Measurements from ENCODE around the gene SLC22A31.
A peak's percentile ranks its signal among the peaks of the same experiment; 100 is the strongest.

The SLC22A31 gene

GRCh38 chr16:89216315-89217137 lies 16.2 kb upstream of the SLC22A31 start:
- peak; percentile 88 for DNase-seq

DNA sequence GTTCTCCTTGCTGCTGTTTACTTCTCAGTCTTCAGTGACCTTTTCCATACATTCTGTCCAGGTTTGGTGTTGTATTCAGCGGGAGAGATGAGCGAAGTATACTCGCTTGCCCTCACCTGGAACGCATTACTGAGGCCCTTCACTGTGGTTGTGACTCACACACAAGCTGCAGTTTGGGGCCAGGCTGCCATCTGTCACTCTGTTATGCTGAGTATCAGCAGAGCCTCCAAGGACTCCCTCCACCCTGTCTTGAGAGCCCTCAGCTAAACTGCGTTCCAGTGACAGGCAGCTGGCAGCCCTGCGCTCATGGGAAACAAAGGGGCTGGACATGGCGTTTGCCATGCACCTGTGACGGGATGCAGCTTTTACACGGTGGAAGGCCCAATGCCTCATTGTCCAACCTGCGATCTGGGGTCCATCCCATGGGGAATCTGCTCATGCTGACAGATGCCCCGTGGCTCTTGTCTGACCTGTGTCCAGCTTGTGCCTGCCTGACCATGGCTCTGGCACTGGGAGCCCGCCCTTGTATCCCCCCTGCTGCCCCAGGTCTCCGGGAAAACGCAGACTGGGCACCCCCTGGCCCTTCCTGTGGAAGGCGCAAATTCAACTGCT lies 10.7 kb upstream of the SLC22A31 start:
- DNase-seq, result no peak

- no peak for DNase-seq
Observed at GRCh38 chr16:89210165-89210903, 10.0 kb upstream of the SLC22A31 start.

GRCh38 chr16:89209522-89210044 lies 9.2 kb upstream of the SLC22A31 start:
- DNase-seq, result no peak

DNA sequence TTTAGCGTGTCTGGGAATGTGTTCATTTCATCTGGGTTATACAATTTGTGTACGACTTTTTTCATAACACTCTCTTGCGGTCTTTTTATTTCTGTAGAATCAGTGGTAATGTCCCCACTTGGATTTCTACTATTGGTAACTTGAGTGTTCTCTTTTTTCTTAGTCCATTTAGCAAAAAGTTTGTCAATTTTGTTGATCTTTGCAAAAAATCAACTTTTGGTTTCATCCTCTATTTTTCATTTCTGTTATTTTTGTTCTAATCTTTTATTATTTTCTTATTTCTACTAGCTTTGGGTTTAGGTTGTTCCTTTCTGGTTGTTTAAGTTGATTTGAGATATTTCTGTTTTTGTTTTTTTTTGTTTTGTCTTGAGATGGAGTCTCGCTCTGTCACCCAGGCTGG lies 7.7 kb upstream of the SLC22A31 start:
- DNase-seq, result no peak

DNA sequence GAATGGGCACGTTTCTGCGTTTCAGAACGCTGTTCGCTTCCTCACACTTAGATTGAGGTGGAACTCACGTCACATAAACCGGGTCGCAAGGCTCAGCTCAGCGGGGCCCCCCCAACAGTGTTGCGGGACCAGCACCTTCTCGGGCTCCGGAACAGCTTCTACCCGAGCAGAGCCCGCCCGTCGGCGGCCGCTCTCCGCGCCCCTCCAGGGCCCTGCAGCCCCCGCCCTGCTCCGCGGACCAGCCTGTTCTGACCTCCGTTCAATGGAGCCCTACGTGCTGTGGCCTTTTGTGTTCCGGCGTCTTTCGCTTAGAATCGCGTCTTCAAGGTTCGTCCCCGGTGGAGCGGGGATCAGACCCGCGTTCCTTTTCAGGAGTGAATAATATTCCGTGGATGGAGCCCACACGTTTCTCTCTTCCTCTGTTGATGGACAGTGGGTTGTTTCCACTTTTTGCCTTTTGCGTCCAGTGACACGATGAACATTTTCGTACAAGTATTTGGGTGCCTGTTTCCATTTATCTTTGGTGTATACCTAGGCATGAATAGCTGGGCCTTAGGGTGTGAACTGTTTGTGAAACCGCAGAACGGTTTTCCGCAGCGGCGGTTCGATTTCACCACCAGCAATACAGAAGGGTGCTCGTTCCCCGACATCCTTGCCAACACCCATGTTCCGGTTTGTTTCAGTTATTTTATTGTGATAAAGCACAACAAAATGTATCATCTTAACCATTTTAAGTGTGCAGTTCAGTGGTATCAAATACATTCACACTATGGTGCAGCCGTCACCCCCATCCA lies 2.3 kb upstream of the SLC22A31 start:
- DNase-seq, result no peak

GRCh38 chr16:89201439-89202377 lies 1.4 kb upstream of the SLC22A31 start:
- peak; percentile 80 for DNase-seq

DNA sequence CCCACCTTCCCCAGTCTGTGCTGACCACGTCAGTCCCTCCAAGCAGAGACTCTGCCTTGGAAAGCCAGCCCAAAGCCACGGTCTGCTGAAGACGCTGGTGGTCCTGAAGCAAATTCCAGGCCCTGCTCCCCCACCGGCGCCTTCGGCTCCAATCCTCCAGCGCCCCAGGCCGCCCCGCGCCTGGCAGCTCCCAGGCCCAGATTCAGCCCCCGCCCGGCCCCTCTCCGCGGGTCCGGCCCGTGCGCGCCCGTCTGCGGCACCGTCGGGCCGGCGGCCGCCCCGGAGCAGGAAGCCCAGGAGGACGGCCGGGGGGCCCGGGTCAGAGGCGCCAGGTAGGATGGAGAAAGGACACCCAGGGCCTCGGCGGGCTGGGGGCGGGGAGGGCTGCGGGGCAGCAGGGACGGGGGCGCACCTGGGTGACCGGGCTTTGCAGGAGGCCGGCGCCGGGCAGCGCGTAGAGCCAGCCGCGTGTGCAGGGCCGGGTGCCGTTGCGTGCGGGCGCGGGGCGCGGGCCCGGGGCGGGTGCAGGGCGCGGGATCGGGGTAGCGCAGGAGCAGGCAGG lies 594 bp upstream of the SLC22A31 start:
- DNase-seq, result no peak

DNA sequence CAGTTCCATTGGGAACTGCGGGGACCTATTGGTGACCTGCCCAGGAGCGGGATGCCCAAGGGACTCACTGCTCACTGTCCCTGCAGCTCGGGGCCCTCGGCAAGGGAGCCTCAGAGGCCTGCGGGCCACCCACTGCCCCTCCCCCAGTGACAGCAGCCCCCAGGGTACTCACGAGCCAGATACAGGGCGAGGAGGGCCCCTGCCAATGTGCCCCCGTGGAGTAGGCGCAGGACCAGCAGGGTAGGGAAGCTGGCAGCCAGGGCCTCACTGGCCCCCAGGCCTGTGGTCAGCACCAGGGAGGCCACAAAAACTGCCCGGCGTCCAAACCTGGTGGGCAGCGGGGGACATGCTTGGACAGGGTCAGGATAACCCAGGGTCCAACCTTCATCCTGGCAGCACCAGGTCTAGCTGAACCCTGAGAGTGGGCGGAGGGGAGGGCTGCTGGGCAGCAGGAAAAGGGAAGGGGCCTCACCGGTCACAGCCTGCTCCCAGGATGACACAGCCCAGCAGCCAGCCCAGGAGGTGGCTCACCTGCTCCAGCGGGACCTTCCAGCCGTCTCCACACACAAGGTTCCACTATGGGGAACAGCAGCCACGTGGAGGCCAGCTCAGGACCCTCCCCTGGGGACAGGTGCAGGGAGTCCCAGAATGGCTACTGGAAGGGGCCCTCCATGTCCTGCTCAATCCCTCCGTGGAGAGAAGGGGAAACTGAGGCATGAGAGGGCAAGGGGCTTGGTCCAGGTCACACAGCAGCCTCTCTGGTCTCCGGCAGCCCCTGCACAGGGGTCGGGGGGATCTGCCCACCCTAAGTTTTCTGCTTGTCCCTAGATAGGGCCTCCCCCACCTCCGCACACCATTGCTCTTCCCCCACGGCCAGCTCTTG lies 855 bp downstream of the SLC22A31 start:
- DNase-seq, result no peak

DNA sequence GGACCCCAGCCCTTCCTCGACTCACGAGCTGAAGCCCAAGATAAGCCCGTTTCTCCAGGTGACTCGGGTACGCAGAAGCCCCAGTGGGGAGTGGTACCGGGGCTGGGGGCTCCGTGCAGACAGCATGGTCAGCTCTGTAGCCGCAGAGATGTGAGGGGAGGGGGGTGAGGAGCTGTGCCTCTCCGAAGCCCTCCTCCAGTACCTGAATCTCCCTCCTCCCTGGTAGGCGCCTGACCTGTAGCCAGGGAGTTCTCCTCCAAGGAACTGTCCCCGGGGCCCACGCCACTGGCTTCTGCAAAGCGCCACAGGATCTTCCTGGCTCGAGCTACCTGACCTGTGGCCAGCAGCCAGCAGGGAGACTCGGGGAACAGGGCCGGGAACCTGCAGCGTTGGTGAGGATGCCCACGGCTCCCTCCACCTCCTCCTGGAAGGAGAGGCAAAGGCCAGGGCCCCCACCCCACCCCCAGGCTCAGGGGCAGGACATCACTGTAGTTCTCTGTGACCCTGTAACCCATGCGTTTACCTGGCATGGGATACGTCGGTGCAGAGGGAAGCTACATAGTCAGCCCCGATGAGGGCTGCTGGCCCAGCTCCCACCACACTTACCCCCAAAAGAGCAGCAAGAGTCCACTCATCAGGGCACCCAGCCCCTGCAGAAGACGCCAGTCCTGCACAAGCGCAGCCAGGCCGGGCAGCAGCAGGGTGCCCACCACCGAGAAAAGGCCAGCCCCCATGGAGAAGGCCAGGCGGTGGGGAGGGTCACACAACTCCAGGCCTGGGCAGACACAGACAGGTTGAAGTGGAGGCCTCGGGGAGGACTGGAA lies 1.7 kb downstream of the SLC22A31 start:
- DNase-seq, result no peak

GRCh38 chr16:89197633-89198416 lies 2.5 kb downstream of the SLC22A31 start:
- DNase-seq, result no peak

DNA sequence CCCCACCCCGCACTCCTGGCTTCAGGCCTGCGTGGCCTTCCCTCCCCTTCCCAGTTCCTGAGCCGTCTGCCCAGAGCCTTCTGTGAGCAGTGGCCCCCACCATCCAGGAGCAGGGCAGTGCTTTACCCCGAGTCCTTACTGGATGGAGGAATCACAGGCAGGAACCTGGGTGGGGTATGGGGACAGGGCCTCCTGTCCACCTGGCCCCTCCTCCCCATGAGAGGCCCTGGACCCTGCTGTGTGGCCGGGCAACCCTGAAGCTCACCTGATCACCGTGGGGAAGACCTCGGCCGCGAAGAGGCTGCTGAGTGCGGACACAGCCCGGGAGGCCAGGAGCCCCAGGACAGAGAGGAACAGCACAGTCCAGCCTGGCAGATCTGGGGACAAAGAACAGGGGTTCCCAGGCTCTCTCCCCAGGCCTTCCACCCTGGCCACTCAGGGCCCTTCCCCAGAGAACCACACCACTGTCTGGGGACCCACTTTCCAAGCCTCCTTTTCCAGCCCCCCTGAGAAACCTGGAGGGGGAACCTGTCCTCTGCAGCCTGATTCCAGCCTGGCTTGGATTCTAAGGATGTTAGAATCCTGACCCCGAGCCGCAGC lies 3.2 kb downstream of the SLC22A31 start:
- DNase-seq, result no peak

DNA sequence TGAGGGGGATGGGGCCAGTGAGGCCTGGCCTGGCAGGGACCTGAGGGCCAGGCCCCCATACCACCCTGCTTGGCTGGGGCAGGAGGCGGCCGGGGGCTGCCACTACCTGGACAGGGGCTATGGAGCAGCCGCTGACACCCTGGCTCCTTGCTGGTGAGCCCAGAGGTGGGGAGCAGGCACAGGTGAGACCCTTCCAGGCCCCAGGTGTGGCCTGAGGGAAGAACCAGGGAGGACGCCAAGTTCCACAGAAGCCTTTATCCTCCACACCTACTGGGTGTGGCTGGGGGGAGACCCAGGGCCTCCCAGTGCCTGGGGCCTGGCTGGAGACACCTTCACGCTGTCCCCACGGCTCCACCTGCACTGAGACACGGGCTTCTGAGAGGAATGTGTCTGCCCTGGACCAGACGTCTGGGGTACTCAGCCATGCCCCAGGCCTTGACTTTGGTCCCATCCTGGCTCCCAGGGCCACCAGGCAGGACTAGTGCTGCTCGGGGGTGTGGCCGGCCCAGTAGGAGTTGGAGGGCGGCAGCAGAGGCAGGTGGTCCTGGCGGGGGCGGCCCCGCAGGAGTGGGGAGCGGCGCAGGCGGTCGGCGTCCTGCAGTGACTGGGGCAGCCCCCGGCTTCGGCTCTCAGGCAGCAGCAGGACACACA lies 4.7 kb downstream of the SLC22A31 start:
- no peak for DNase-seq

GRCh38 chr16:89194340-89195311 lies 5.7 kb downstream of the SLC22A31 start:
- no peak for DNase-seq

- peak; percentile 25 for DNase-seq
Observed at GRCh38 chr16:89193576-89194293, 6.6 kb downstream of the SLC22A31 start.
